ENCODE data around the gene PLPPR1. TPM values are rescaled to one million over a fixed set of nuclear protein-coding genes. Genes with fewer than 3 reads are reported as not detected.

Gene PLPPR1
- total RNA-seq, 4 donors from 2014 or later = 0.47 to 0.57 TPM; not detected in 2

- H3K9me3 ChIP-seq = no peaks in the 10 kb centered on the region
- no peak for DNase-seq
- H3K36me3 ChIP-seq = no peaks in the 10 kb centered on the region
- no peak overlapping the region for H3K27ac ChIP-seq
- TF ChIP-seq, protein P1, sequence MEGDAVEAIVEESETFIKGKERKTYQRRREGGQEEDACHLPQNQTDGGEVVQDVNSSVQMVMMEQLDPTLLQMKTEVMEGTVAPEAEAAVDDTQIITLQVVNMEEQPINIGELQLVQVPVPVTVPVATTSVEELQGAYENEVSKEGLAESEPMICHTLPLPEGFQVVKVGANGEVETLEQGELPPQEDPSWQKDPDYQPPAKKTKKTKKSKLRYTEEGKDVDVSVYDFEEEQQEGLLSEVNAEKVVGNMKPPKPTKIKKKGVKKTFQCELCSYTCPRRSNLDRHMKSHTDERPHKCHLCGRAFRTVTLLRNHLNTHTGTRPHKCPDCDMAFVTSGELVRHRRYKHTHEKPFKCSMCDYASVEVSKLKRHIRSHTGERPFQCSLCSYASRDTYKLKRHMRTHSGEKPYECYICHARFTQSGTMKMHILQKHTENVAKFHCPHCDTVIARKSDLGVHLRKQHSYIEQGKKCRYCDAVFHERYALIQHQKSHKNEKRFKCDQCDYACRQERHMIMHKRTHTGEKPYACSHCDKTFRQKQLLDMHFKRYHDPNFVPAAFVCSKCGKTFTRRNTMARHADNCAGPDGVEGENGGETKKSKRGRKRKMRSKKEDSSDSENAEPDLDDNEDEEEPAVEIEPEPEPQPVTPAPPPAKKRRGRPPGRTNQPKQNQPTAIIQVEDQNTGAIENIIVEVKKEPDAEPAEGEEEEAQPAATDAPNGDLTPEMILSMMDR (IDR thresholded peaks at IDR 0.05) = no peak
- no peak for TF ChIP-seq POLR2A (IDR thresholded peaks at IDR 0.05)
- 72 to 78% methylated on average over 8 of the region's 8 CpGs for WGBS, 2 donors
- peaks cover 0 to 8% (median 0%) of the 10 kb centered on the region in 3 donors for H3K4me1 ChIP-seq
- H3K4me3 ChIP-seq = no peak overlapping the region
- intact Hi-C loops (cut with DNase I) = loop anchor here (5.0 kb wide), 1 partner anchor 600 kb away; no protein-coding TSS in a partner anchor
- peaks cover 0 to 7% (median 0%) of the 10 kb centered on the region in 4 donors for H3K27me3 ChIP-seq
These were observed 284.1 kb downstream of the PLPPR1 start for GRCh38 chr9:101312661-101313060.

DNA sequence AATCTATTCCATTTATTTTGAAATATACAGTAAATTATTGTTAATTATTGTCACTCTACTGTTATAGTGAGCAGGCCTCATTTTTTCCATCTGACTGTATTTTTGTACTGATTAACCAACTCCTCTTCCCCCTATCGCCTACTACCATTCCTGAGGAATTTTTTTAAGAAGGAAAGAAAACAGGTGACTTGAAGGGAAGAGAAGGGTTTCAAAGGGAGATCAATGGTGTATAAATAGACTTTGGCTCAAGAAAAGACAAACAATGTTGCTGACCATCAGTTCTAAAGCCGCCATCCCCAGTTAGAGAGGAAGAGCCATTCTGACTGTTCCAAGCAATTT is 286.6 kb downstream of the PLPPR1 start:
- no peak overlapping the region for H3K27ac ChIP-seq
- DNase-seq = no peak
- H3K9me3 ChIP-seq = no peaks in the 10 kb centered on the region
- peaks cover 0 to 5% (median 0%) of the 10 kb centered on the region in 4 donors for H3K27me3 ChIP-seq
- no peak overlapping the region for H3K4me3 ChIP-seq
- intact Hi-C loops (cut with DNase I) = no loop called here
- H3K36me3 ChIP-seq = no peaks in the 10 kb centered on the region
- no peak for TF ChIP-seq POLR2A (IDR thresholded peaks at IDR 0.05)
- TF ChIP-seq, protein P1 (IDR thresholded peaks at IDR 0.05) = no peak
- H3K4me1 ChIP-seq = no peaks in the 10 kb centered on the region
- 59 to 89% methylated on average over 2 of the region's 2 CpGs for WGBS, 2 donors

DNA sequence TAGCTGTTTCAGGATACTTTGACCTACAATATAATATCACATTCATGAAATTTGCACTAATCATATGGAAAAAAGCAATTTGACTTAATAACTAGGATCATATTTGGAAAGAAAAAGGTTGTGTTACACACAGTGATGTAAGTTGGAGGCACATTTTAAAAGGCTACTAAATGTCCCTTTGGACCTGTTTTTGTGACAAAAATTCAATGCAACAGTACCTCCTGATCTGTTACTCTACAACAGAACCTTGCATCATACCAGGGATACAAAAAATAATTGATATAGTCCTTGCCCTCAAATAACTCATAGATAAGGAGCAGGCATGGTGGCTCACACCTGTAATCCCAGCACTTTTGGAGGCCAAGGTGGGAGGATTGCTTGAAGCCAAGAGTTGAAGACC is 289.2 kb downstream of the PLPPR1 start:
- TF ChIP-seq POLR2A (IDR thresholded peaks at IDR 0.05) = no peak
- TF ChIP-seq, protein P1 (IDR thresholded peaks at IDR 0.05) = no peak
- Histone ChIP-seq H3K9me3 (no peaks in the 10 kb centered on the region), H3K27me3 (peaks cover 0 to 4% (median 0%) of the 10 kb centered on the region in 4 donors), H3K36me3 (no peaks in the 10 kb centered on the region), H3K4me1 (no peaks in the 10 kb centered on the region), H3K4me3 (no peak overlapping the region), H3K27ac (no peak overlapping the region)
- intact Hi-C loops (cut with DNase I) = no loop called here
- no peak for DNase-seq

- intact Hi-C loops (cut with DNase I) = no loop called here
- TF ChIP-seq, protein P1 (IDR thresholded peaks at IDR 0.05) = no peak
- TF ChIP-seq POLR2A (IDR thresholded peaks at IDR 0.05) = no peak
- Histone ChIP-seq H3K27me3 (peaks cover 0 to 4% (median 0%) of the 10 kb centered on the region in 4 donors), H3K4me1 (no peaks in the 10 kb centered on the region), H3K9me3 (no peaks in the 10 kb centered on the region), H3K4me3 (no peak overlapping the region), H3K36me3 (no peaks in the 10 kb centered on the region), H3K27ac (no peak overlapping the region)
- no peak for DNase-seq
- WGBS, 2 donors = 78 to 87% methylated on average over 3 of the region's 3 CpGs
These were observed 294.6 kb downstream of the PLPPR1 start for GRCh38 chr9:101323129-101323528.

GRCh38 chr9:101324245-101324804 is 295.8 kb downstream of the PLPPR1 start:
- no peak overlapping the region for H3K4me3 ChIP-seq
- H3K36me3 ChIP-seq = no peaks in the 10 kb centered on the region
- TF ChIP-seq, protein P1 (IDR thresholded peaks at IDR 0.05) = no peak
- TF ChIP-seq POLR2A (IDR thresholded peaks at IDR 0.05) = no peak

More at GRCh38 chr9:101324245-101324804, 295.8 kb downstream of the PLPPR1 start:
- intact Hi-C loops (cut with DNase I) = no loop called here
- Histone ChIP-seq H3K27ac (no peak overlapping the region), H3K4me1 (no peaks in the 10 kb centered on the region), H3K9me3 (no peaks in the 10 kb centered on the region), H3K27me3 (peaks cover 0 to 4% (median 0%) of the 10 kb centered on the region in 4 donors)
- no peak for DNase-seq
- 77 to 82% methylated on average over 3 of the region's 3 CpGs for WGBS, 2 donors
